Neural crest cell (in vitro differentiated cells): ENCODE measurements around the gene COG8. TPM values are rescaled to one million over a fixed set of nuclear protein-coding genes. Genes with fewer than 3 reads are reported as not detected.
A peak's percentile ranks its signal among the peaks of the same experiment; 100 is the strongest.

Source experiments
- DNase-seq: peaks from one replicate; pipeline ENCODE4 v3.0.0; 2021; ENCODE audit warnings: low read depth, mixed read lengths, low spot score
- H3K27ac Mint-ChIP-seq: one replicate; pipeline ENCODE4 v1.8.0; 2021; ENCODE audit warnings: mild to moderate bottlenecking, mixed read lengths; ENCODE audit not compliant: unreplicated experiment
- H3K27me3 Mint-ChIP-seq: 2 replicates; pipeline ENCODE4 v1.8.0; 2021; ENCODE audit warnings: low read depth, mild to moderate bottlenecking, mixed read lengths
- H3K36me3 Mint-ChIP-seq: 2 replicates; pipeline ENCODE4 v1.8.0; 2021; ENCODE audit warnings: low read depth, mild to moderate bottlenecking, mixed read lengths
- H3K4me1 Mint-ChIP-seq: 2 replicates; pipeline ENCODE4 v1.8.0; 2021; ENCODE audit warnings: mixed read lengths
- H3K4me3 Mint-ChIP-seq: one replicate; pipeline ENCODE4 v1.8.0; 2021; ENCODE audit warnings: mild to moderate bottlenecking, mixed read lengths
- H3K9me3 Mint-ChIP-seq: 2 replicates; pipeline ENCODE4 v1.8.0; 2021; ENCODE audit warnings: mixed read lengths
- CTCF ChIP-seq: fragments of 200-600 bp; sonication (generic); conservative IDR thresholded peaks from 2 replicates; pipeline ENCODE4 v1.5.0; 2021; ENCODE audit warnings: antibody characterized with exemption, mild to moderate bottlenecking
- total RNA-seq: library from RNA; stranded (reverse); gene quantifications from 2 replicates; pipeline ENCODE4 v1.2.1, GENCODE V29; 2021

COG8 gene
- total RNA-seq, 1 donor from 2014 or later, result 67.6 TPM

- no peak within 1 kb of the TSS for H3K27ac Mint-ChIP-seq
- H3K4me1 Mint-ChIP-seq, result no peaks in the 10 kb centered on the region
- no peak for DNase-seq
- H3K36me3 Mint-ChIP-seq, result peaks cover 7% of the 10 kb centered on the region
- no peaks in the 10 kb centered on the region for H3K27me3 Mint-ChIP-seq
- H3K9me3 Mint-ChIP-seq, result no peaks in the 10 kb centered on the region
- H3K4me3 Mint-ChIP-seq, result no peak within 1 kb of the TSS
- no peak for TF ChIP-seq CTCF
Observed at GRCh38 chr16:69351309-69352027, 12.1 kb upstream of the COG8 start, which contains the start of gene TMED6. TSS of gene TMED6 (minus strand) at chr16:69351786. CDS start at chr16:69351753, 33 bp downstream.

GRCh38 chr16:69350536-69351133, 11.3 kb upstream of the COG8 start:
- Mint-ChIP-seq H3K36me3 (peaks cover 6% of the 10 kb centered on the region), H3K27me3 (no peaks in the 10 kb centered on the region), H3K4me1 (no peaks in the 10 kb centered on the region), H3K4me3 (no peak overlapping the region), H3K9me3 (no peaks in the 10 kb centered on the region), H3K27ac (no peak overlapping the region)
- DNase-seq, result no peak
- no peak for TF ChIP-seq CTCF

- Mint-ChIP-seq H3K27me3 (no peaks in the 10 kb centered on the region), H3K27ac (peak overlapping the region; percentile 81), H3K9me3 (no peaks in the 10 kb centered on the region), H3K4me1 (no peaks in the 10 kb centered on the region), H3K36me3 (peaks cover 3% of the 10 kb centered on the region), H3K4me3 (no peak overlapping the region)
- TF ChIP-seq CTCF, result no peak
- DNase-seq, result no peak
Observed at GRCh38 chr16:69349536-69349935, 10.2 kb upstream of the COG8 start.

GRCh38 chr16:69348222-69348621, 8.9 kb upstream of the COG8 start:
- no peak overlapping the region for H3K4me3 Mint-ChIP-seq

GRCh38 chr16:69346683-69347082, 7.3 kb upstream of the COG8 start:
- Mint-ChIP-seq H3K4me3 (no peak overlapping the region), H3K4me1 (no peaks in the 10 kb centered on the region), H3K27ac (no peak overlapping the region), H3K36me3 (peaks cover 4% of the 10 kb centered on the region), H3K27me3 (no peaks in the 10 kb centered on the region), H3K9me3 (no peaks in the 10 kb centered on the region)
- no peak for DNase-seq
- TF ChIP-seq CTCF, result no peak

More at GRCh38 chr16:69348222-69348621, 8.9 kb upstream of the COG8 start:
- no peak for DNase-seq
- Mint-ChIP-seq H3K9me3 (no peaks in the 10 kb centered on the region), H3K4me1 (no peaks in the 10 kb centered on the region), H3K27me3 (no peaks in the 10 kb centered on the region), H3K27ac (no peak overlapping the region), H3K36me3 (peaks cover 3% of the 10 kb centered on the region)
- TF ChIP-seq CTCF, result no peak
